ENCODE data around the gene CCDC192. TPM values are rescaled to one million over a fixed set of nuclear protein-coding genes. Genes with fewer than 3 reads are reported as not detected.

Gene CCDC192
- total RNA-seq, 2 experiments from 2014 or later = not detected

- Mint-ChIP-seq H3K27ac (no peak overlapping the region), H3K27me3 (no peaks in the 10 kb centered on the region), H3K36me3 (ENCODE audit: low read depth) (no peaks in the 10 kb centered on the region), H3K4me1 (peaks cover 6% of the 10 kb centered on the region), H3K9me3 (ENCODE audit: low read depth) (no peaks in the 10 kb centered on the region), H3K4me3 (no peak overlapping the region)
- intact Hi-C loops (cut with DNase I, micrococcal nuclease) = no loop called here
- ChIA-PET CTCF (no interaction called here), POLR2A (no interaction called here)
- ATAC-seq (no peak), DNase-seq (no peak)
These were observed 216.0 kb downstream of the CCDC192 start for GRCh38 chr5:127919006-127919796.

- CTCF ChIA-PET = no interaction called here
- DNase-seq = no peak
- POLR2A ChIA-PET = no interaction called here
- H3K36me3 Mint-ChIP-seq (ENCODE audit: low read depth) = no peaks in the 10 kb centered on the region
- no peak for ATAC-seq
- intact Hi-C loops (cut with DNase I, micrococcal nuclease) = no loop called here
- H3K27ac Mint-ChIP-seq = no peak overlapping the region
- no peak overlapping the region for H3K4me3 Mint-ChIP-seq
- H3K4me1 Mint-ChIP-seq = peaks cover 6% of the 10 kb centered on the region
- H3K27me3 Mint-ChIP-seq = no peaks in the 10 kb centered on the region
- H3K9me3 Mint-ChIP-seq (ENCODE audit: low read depth) = no peaks in the 10 kb centered on the region
These were observed 216.6 kb downstream of the CCDC192 start for GRCh38 chr5:127919818-127920217.

- intact Hi-C loops (cut with DNase I, micrococcal nuclease) = no loop called here
- H3K4me3 Mint-ChIP-seq = no peak overlapping the region
These were observed 217.7 kb downstream of the CCDC192 start for GRCh38 chr5:127920936-127921335.

GRCh38 chr5:127922603-127923002 lies 219.4 kb downstream of the CCDC192 start:
- intact Hi-C loops (cut with DNase I, micrococcal nuclease) = no loop called here
- Mint-ChIP-seq H3K4me1 (no peaks in the 10 kb centered on the region), H3K36me3 (ENCODE audit: low read depth) (no peaks in the 10 kb centered on the region), H3K9me3 (ENCODE audit: low read depth) (no peaks in the 10 kb centered on the region), H3K27ac (no peak overlapping the region), H3K4me3 (no peak overlapping the region), H3K27me3 (no peaks in the 10 kb centered on the region)
- ChIA-PET POLR2A (no interaction called here), CTCF (interaction anchor here (1.2 kb wide), 2 partner anchors 10 to 14 kb away, joined by 3 read pairs; no protein-coding TSS in a partner anchor)
- ATAC-seq = no peak
- DNase-seq = no peak

More at GRCh38 chr5:127920936-127921335, 217.7 kb downstream of the CCDC192 start:
- ATAC-seq (no peak), DNase-seq (no peak)
- ChIA-PET POLR2A (no interaction called here), CTCF (no interaction called here)
- Mint-ChIP-seq H3K4me1 (peaks cover 6% of the 10 kb centered on the region), H3K36me3 (ENCODE audit: low read depth) (no peaks in the 10 kb centered on the region), H3K9me3 (ENCODE audit: low read depth) (no peaks in the 10 kb centered on the region), H3K27ac (no peak overlapping the region), H3K27me3 (no peaks in the 10 kb centered on the region)

- H3K9me3 Mint-ChIP-seq (ENCODE audit: low read depth) = no peaks in the 10 kb centered on the region
- no peak overlapping the region for H3K4me3 Mint-ChIP-seq
- H3K36me3 Mint-ChIP-seq (ENCODE audit: low read depth) = no peaks in the 10 kb centered on the region
- ChIA-PET POLR2A (no interaction called here), CTCF (interaction anchor here (1.2 kb wide), 1 partner anchor 13 kb away, joined by 3 read pairs; no protein-coding TSS in a partner anchor)
- no peak for DNase-seq
- H3K27me3 Mint-ChIP-seq = no peaks in the 10 kb centered on the region
- no peaks in the 10 kb centered on the region for H3K4me1 Mint-ChIP-seq
- intact Hi-C loops (cut with DNase I, micrococcal nuclease) = no loop called here
- no peak for ATAC-seq
- H3K27ac Mint-ChIP-seq = no peak overlapping the region
These were observed 220.8 kb downstream of the CCDC192 start for GRCh38 chr5:127923804-127924570.

GRCh38 chr5:127924606-127925005 lies 221.4 kb downstream of the CCDC192 start:
- no peak overlapping the region for H3K27ac Mint-ChIP-seq
- ChIA-PET CTCF (no interaction called here), POLR2A (no interaction called here)
- H3K27me3 Mint-ChIP-seq = no peaks in the 10 kb centered on the region
- no peaks in the 10 kb centered on the region for H3K36me3 Mint-ChIP-seq (ENCODE audit: low read depth)
- H3K9me3 Mint-ChIP-seq (ENCODE audit: low read depth) = no peaks in the 10 kb centered on the region
- intact Hi-C loops (cut with DNase I, micrococcal nuclease) = no loop called here
- H3K4me3 Mint-ChIP-seq = no peak overlapping the region
- no peaks in the 10 kb centered on the region for H3K4me1 Mint-ChIP-seq
- DNase-seq = no peak
- ATAC-seq = no peak

GRCh38 chr5:127925916-127926315 lies 222.7 kb downstream of the CCDC192 start:
- no peak overlapping the region for H3K4me3 Mint-ChIP-seq
- CTCF ChIA-PET = interaction anchor here (0.9 kb wide), 1 partner anchor 22 kb away, joined by 3 read pairs; no protein-coding TSS in a partner anchor
- H3K9me3 Mint-ChIP-seq (ENCODE audit: low read depth) = no peaks in the 10 kb centered on the region
- no peak for ATAC-seq
- POLR2A ChIA-PET = no interaction called here
- H3K27ac Mint-ChIP-seq = no peak overlapping the region
- no peaks in the 10 kb centered on the region for H3K27me3 Mint-ChIP-seq
- no peaks in the 10 kb centered on the region for H3K4me1 Mint-ChIP-seq
- H3K36me3 Mint-ChIP-seq (ENCODE audit: low read depth) = no peaks in the 10 kb centered on the region
- DNase-seq = no peak
- intact Hi-C loops (cut with DNase I, micrococcal nuclease) = no loop called here

GRCh38 chr5:127926974-127927373 lies 223.8 kb downstream of the CCDC192 start:
- H3K27ac Mint-ChIP-seq = no peak overlapping the region
- no peaks in the 10 kb centered on the region for H3K36me3 Mint-ChIP-seq (ENCODE audit: low read depth)
- H3K4me3 Mint-ChIP-seq = no peak overlapping the region
- ATAC-seq = no peak
- H3K27me3 Mint-ChIP-seq = no peaks in the 10 kb centered on the region
- no peaks in the 10 kb centered on the region for H3K4me1 Mint-ChIP-seq
- intact Hi-C loops (cut with DNase I, micrococcal nuclease) = no loop called here
- no peaks in the 10 kb centered on the region for H3K9me3 Mint-ChIP-seq (ENCODE audit: low read depth)
- no peak for DNase-seq
- CTCF ChIA-PET = interaction anchor here (0.6 kb wide), 1 partner anchor 49 kb away, joined by 3 read pairs; no protein-coding TSS in a partner anchor
- POLR2A ChIA-PET = no interaction called here

- ATAC-seq = no peak
- Mint-ChIP-seq H3K27me3 (no peaks in the 10 kb centered on the region), H3K36me3 (ENCODE audit: low read depth) (no peaks in the 10 kb centered on the region), H3K27ac (no peak overlapping the region), H3K4me1 (no peaks in the 10 kb centered on the region), H3K9me3 (ENCODE audit: low read depth) (no peaks in the 10 kb centered on the region), H3K4me3 (no peak overlapping the region)
- ChIA-PET POLR2A (no interaction called here), CTCF (interaction anchor here (0.7 kb wide), 1 partner anchor 12 kb away, joined by 3 read pairs; no protein-coding TSS in a partner anchor)
- intact Hi-C loops (cut with DNase I, micrococcal nuclease) = no loop called here
- no peak for DNase-seq
These were observed 224.9 kb downstream of the CCDC192 start for GRCh38 chr5:127928053-127928452.

GRCh38 chr5:127930311-127930710 lies 227.1 kb downstream of the CCDC192 start:
- Mint-ChIP-seq H3K9me3 (ENCODE audit: low read depth) (no peaks in the 10 kb centered on the region), H3K27ac (no peak overlapping the region), H3K27me3 (no peaks in the 10 kb centered on the region), H3K4me1 (no peaks in the 10 kb centered on the region), H3K4me3 (no peak overlapping the region), H3K36me3 (ENCODE audit: low read depth) (no peaks in the 10 kb centered on the region)
- ChIA-PET POLR2A (no interaction called here), CTCF (no interaction called here)
- DNase-seq = no peak
- intact Hi-C loops (cut with DNase I, micrococcal nuclease) = no loop called here
- ATAC-seq = no peak

GRCh38 chr5:127931396-127931795 lies 228.2 kb downstream of the CCDC192 start:
- POLR2A ChIA-PET = no interaction called here
- intact Hi-C loops (cut with DNase I, micrococcal nuclease) = no loop called here

GRCh38 chr5:127933348-127933747 lies 230.2 kb downstream of the CCDC192 start:
- intact Hi-C loops (cut with DNase I, micrococcal nuclease) = no loop called here
- H3K4me1 Mint-ChIP-seq = peaks cover 6% of the 10 kb centered on the region
- ChIA-PET CTCF (interaction anchor here (0.6 kb wide), 1 partner anchor 37 kb away, joined by 4 read pairs; no protein-coding TSS in a partner anchor), POLR2A (no interaction called here)
- ATAC-seq (no peak), DNase-seq (no peak)
- no peaks in the 10 kb centered on the region for H3K27me3 Mint-ChIP-seq
- no peaks in the 10 kb centered on the region for H3K9me3 Mint-ChIP-seq (ENCODE audit: low read depth)
- H3K27ac Mint-ChIP-seq = no peak overlapping the region
- no peak overlapping the region for H3K4me3 Mint-ChIP-seq
- no peaks in the 10 kb centered on the region for H3K36me3 Mint-ChIP-seq (ENCODE audit: low read depth)

More at GRCh38 chr5:127931396-127931795, 228.2 kb downstream of the CCDC192 start:
- CTCF ChIA-PET = no interaction called here
- no peaks in the 10 kb centered on the region for H3K9me3 Mint-ChIP-seq (ENCODE audit: low read depth)
- no peak overlapping the region for H3K27ac Mint-ChIP-seq
- DNase-seq (no peak), ATAC-seq (no peak)
- H3K4me1 Mint-ChIP-seq = peaks cover 3% of the 10 kb centered on the region
- H3K4me3 Mint-ChIP-seq = no peak overlapping the region
- H3K36me3 Mint-ChIP-seq (ENCODE audit: low read depth) = no peaks in the 10 kb centered on the region
- H3K27me3 Mint-ChIP-seq = no peaks in the 10 kb centered on the region

Measured in activated CD4-positive, alpha-beta T cell treated with anti-CD3 and anti-CD28 coated beads for 36 hours (primary cell).